ENCODE data around the gene EMILIN2.

DNA sequence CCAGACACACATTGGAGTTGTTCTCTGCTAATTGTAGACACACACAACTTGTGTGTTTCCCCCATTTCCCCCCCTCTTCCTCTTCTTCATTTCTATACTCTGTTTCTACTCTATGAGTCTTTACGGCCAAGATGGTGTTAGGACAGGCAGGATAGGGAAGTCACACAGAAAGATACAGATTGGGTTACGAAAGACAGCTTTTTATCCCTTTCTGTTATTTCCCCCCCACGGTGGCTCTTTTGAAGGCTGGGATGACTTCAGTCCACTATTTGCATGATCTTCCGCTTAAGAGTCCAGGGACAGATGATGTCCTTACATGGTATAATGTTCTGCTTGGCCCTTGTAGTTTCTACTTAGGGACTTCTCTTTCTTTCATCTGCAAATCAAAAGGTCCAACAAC lies 1.6 kb upstream of the EMILIN2 start:
- TF ChIP-seq ATF1 (CRISPR knock-in tag; IDR thresholded peaks at IDR 0.05), result no peak
- TF ChIP-seq ZNF416 (CRISPR knock-in tag; IDR thresholded peaks at IDR 0.05), result no peak
- no peak for TF ChIP-seq CREM (CRISPR knock-in tag; IDR thresholded peaks at IDR 0.05)
- TF ChIP-seq CTCF (IDR thresholded peaks at IDR 0.05), result no peak
- no peak for TF ChIP-seq NFE2L1 (CRISPR knock-in tag; IDR thresholded peaks at IDR 0.05)

All from WTC11 (cell line).